SH-SY5Y (cell line): ENCODE measurements around the gene NPFF.

Experiments used
- GATA2 ChIP-seq: IDR thresholded peaks from 2 replicates; pipeline ENCODE4 v1.6.1; 2011; ENCODE audit warnings: mild to moderate bottlenecking, low read depth, low read length
- GATA3 ChIP-seq: IDR thresholded peaks from 2 replicates; pipeline ENCODE4 v1.6.1; 2011; ENCODE audit warnings: low read depth, mild to moderate bottlenecking, low read length, moderate library complexity

DNA sequence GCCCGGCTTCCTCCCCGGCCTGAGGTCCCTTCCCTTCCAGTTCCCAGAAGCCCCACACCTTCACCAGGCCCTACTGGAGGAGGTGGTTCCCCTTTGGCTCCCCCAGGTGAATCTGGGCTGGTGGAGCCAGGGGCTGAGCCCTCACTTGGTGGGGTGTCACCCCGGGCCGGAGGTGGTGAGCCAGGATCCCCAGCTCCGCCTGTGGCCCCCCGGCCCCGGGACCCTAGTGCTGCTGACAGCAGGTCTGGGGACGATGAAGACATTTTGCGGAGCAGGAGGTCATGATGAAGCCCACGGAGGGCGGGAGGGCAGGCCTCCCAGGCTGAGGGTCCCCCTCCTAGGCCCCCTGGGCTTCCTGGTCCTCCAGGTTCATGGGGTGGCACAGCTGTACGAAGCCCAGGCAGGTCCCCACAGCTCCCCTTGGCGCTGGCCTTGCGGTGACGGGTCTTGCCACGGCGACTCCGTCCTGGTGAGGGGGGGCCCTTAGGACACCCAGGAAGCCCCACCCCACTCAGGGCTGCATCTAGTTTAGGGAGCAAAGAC lies 24.6 kb downstream of the NPFF start:
- TF ChIP-seq GATA3 = no peak
- no peak for TF ChIP-seq GATA2
